GM12891 (cell line): ENCODE measurements around the gene COL8A2.

ENCODE experiments used
- POLR2A ChIP-seq: IDR thresholded peaks from 2 replicates; pipeline ENCODE4 v1.6.1; 2011; ENCODE audit warnings: low read depth, low read length, control low read depth
- POLR2AphosphoS5 ChIP-seq: IDR thresholded peaks from 2 replicates; pipeline ENCODE4 v1.6.1; 2011; ENCODE audit warnings: low read depth, low read length, control low read depth
- TAF1 ChIP-seq: IDR thresholded peaks from 2 replicates; pipeline ENCODE4 v1.6.1; 2011; ENCODE audit warnings: low read depth, low read length, control low read depth

DNA sequence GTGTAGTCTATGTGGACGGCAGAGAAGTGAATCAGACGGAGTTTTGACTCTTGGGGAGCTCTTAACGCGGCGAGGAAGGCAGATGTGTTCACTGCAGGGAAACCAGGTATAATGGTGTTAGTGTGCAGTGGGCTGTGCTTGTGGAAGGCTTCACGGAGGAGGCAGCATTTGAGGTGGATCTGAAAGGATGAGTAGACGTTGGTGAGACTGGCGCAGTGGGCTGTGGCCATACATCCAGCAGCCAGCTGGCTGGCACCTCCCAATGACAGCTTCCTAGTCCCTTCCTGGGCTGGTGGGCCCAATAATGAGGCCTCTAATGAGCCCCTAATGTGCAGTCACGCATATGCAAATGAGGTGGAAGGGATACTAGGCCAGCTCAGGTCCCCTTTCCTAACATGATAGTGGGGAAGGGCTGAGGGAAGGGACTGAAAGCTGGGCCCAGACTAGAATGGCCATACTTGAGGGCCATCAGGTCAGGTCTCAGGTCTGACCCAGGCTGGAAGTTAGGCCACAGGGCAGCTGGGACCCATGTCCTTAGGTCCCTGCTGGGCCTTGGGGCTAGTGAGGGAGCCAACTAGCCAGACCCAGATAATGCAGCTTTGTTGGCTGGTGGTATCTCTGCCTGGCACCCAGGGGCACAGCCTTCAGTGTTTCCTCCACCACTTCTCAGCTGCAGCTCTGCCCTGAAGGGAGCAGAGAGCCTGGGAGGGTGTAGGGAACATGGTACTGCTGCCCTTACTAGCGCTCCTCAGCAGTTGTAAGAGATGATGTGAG lies 34.8 kb upstream of the COL8A2 start:
- peak; percentile 20 for TF ChIP-seq POLR2AphosphoS5
- TF ChIP-seq POLR2A: no peak; the same call in 1 of the 2 replicates
- TF ChIP-seq TAF1: no peak
